ENCODE data around the gene ITPRIP. TPM values are rescaled to one million over a fixed set of nuclear protein-coding genes. Genes with fewer than 3 reads are reported as not detected.

Gene ITPRIP
- total and polyA plus RNA-seq, 2 experiments from 2014 or later = 5.9 to 9.0 TPM

GRCh38 chr10:104348601-104349000, 10.3 kb upstream of the ITPRIP start:
- H3K4me3 ChIP-seq = no peak overlapping the region
- H3K79me2 ChIP-seq = no peaks in the 10 kb centered on the region
- H3K4me2 ChIP-seq = no peak overlapping the region
- no peaks in the 10 kb centered on the region for H3K36me3 ChIP-seq (replicated peaks; ENCODE audit: insufficient read depth, low read depth)
- H4K20me1 ChIP-seq (ENCODE audit: insufficient read depth, poor library complexity, severe bottlenecking) = no peaks in the 10 kb centered on the region
- no peaks in the 10 kb centered on the region for H3K9me3 ChIP-seq (ENCODE audit: low read depth)
- no peaks in the 10 kb centered on the region for H3K4me1 ChIP-seq (ENCODE audit: insufficient read depth)
- H3K9me2 ChIP-seq (replicated peaks; ENCODE audit: insufficient read depth) = no peaks in the 10 kb centered on the region
- H2AFZ ChIP-seq = no peak overlapping the region
- 84% methylated on average over 2 of the region's 2 CpGs for WGBS (ENCODE audit: low lambda C conversion rate, missing lambda C conversion rate)
- no peak overlapping the region for H3K27ac ChIP-seq
- no peak for DNase-seq (ENCODE audit: low spot score)
- no peak for TF ChIP-seq EZH2 (IDR thresholded peaks at IDR 0.05; ENCODE audit: borderline replicate concordance)
- TF ChIP-seq EZH2phosphoT487 (IDR thresholded peaks at IDR 0.05; ENCODE audit: low read depth, severe bottlenecking, unreplicated experiment) = no peak
- no peak for TF ChIP-seq CTCF (IDR thresholded peaks at IDR 0.05; ENCODE audit: poor library complexity)
- H3K27me3 ChIP-seq = no peaks in the 10 kb centered on the region

- WGBS (ENCODE audit: low lambda C conversion rate, missing lambda C conversion rate) = 78% methylated on average over 4 of the region's 4 CpGs
- no peaks in the 10 kb centered on the region for H3K4me1 ChIP-seq (ENCODE audit: insufficient read depth)
- no peaks in the 10 kb centered on the region for H3K27me3 ChIP-seq
- no peak for TF ChIP-seq EZH2phosphoT487 (IDR thresholded peaks at IDR 0.05; ENCODE audit: low read depth, severe bottlenecking, unreplicated experiment)
- TF ChIP-seq CTCF (IDR thresholded peaks at IDR 0.05; ENCODE audit: poor library complexity) = no peak
- TF ChIP-seq EZH2 (IDR thresholded peaks at IDR 0.05; ENCODE audit: borderline replicate concordance) = no peak
- no peaks in the 10 kb centered on the region for H3K9me2 ChIP-seq (replicated peaks; ENCODE audit: insufficient read depth)
- H3K9me3 ChIP-seq (ENCODE audit: low read depth) = no peaks in the 10 kb centered on the region
- no peaks in the 10 kb centered on the region for H3K79me2 ChIP-seq
- no peak overlapping the region for H3K27ac ChIP-seq
- H3K36me3 ChIP-seq (replicated peaks; ENCODE audit: insufficient read depth, low read depth) = no peaks in the 10 kb centered on the region
- no peaks in the 10 kb centered on the region for H4K20me1 ChIP-seq (ENCODE audit: insufficient read depth, poor library complexity, severe bottlenecking)
- H3K4me2 ChIP-seq = no peak overlapping the region
- DNase-seq (ENCODE audit: low spot score) = no peak
- H2AFZ ChIP-seq = no peak overlapping the region
- no peak overlapping the region for H3K4me3 ChIP-seq
Measured at GRCh38 chr10:104347295-104348045, 9.2 kb upstream of the ITPRIP start.

GRCh38 chr10:104345941-104346340, 7.7 kb upstream of the ITPRIP start:
- Histone ChIP-seq H3K4me3 (no peak overlapping the region), H2AFZ (no peak overlapping the region), H3K9me3 (ENCODE audit: low read depth) (no peaks in the 10 kb centered on the region), H4K20me1 (ENCODE audit: insufficient read depth, poor library complexity, severe bottlenecking) (no peaks in the 10 kb centered on the region), H3K79me2 (no peaks in the 10 kb centered on the region), H3K9me2 (replicated peaks; ENCODE audit: insufficient read depth) (no peaks in the 10 kb centered on the region), H3K36me3 (replicated peaks; ENCODE audit: insufficient read depth, low read depth) (no peaks in the 10 kb centered on the region), H3K27me3 (no peaks in the 10 kb centered on the region), H3K4me2 (no peak overlapping the region), H3K27ac (no peak overlapping the region), H3K4me1 (ENCODE audit: insufficient read depth) (no peaks in the 10 kb centered on the region)
- TF ChIP-seq CTCF (IDR thresholded peaks at IDR 0.05; ENCODE audit: poor library complexity) = no peak
- no peak for TF ChIP-seq EZH2phosphoT487 (IDR thresholded peaks at IDR 0.05; ENCODE audit: low read depth, severe bottlenecking, unreplicated experiment)
- TF ChIP-seq EZH2 (IDR thresholded peaks at IDR 0.05; ENCODE audit: borderline replicate concordance) = no peak
- DNase-seq (ENCODE audit: low spot score) = no peak
- 89% methylated on average over 4 of the region's 4 CpGs for WGBS (ENCODE audit: low lambda C conversion rate, missing lambda C conversion rate)
